PFSK-1 (cell line): Measurements from ENCODE around the gene L3MBTL1.

Experiments used
- POLR2AphosphoS5 ChIP-seq: IDR thresholded peaks from 2 replicates; pipeline ENCODE4 v1.6.1; 2012; ENCODE audit warnings: low read depth, mild to moderate bottlenecking, control low read depth, low read length, moderate library complexity
- SIN3A ChIP-seq: IDR thresholded peaks from 2 replicates; pipeline ENCODE4 v1.6.1; 2012; ENCODE audit warnings: mild to moderate bottlenecking, low read length, moderate library complexity, borderline replicate concordance; ENCODE audit not compliant: insufficient read depth
- TF ChIP-seq, protein P1 (sequence below), 2 experiments: IDR thresholded peaks; 2 replicates each; pipeline versions ENCODE4 v1.6.1 to v1.8.0; 2011 to 2012; ENCODE audit warnings: low read depth in 2 of 2, low read length in 2 of 2, control low read depth in 1 of 2, inconsistent platforms in 1 of 2, mild to moderate bottlenecking in 1 of 2, moderate library complexity in 1 of 2; ENCODE audit not compliant: insufficient read depth in 1 of 2

DNA sequence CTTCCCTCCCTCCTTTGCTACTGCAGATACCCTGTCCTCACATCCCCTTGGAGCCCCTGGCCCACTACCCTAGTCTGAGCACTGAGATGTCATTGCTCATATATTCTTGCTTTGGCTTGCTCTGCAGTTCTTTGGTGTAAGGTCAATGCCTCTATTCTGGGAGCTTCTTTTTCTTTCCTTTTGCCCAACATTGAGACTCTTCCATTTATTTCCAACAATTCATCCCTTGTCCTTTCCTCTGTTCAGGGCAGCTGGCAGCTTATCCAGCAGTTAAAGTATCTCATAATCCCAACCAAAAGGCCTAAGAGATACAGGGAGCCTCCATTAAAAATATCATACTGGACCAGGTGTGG is 23.6 kb downstream of the L3MBTL1 start:
- TF ChIP-seq, protein P1, sequence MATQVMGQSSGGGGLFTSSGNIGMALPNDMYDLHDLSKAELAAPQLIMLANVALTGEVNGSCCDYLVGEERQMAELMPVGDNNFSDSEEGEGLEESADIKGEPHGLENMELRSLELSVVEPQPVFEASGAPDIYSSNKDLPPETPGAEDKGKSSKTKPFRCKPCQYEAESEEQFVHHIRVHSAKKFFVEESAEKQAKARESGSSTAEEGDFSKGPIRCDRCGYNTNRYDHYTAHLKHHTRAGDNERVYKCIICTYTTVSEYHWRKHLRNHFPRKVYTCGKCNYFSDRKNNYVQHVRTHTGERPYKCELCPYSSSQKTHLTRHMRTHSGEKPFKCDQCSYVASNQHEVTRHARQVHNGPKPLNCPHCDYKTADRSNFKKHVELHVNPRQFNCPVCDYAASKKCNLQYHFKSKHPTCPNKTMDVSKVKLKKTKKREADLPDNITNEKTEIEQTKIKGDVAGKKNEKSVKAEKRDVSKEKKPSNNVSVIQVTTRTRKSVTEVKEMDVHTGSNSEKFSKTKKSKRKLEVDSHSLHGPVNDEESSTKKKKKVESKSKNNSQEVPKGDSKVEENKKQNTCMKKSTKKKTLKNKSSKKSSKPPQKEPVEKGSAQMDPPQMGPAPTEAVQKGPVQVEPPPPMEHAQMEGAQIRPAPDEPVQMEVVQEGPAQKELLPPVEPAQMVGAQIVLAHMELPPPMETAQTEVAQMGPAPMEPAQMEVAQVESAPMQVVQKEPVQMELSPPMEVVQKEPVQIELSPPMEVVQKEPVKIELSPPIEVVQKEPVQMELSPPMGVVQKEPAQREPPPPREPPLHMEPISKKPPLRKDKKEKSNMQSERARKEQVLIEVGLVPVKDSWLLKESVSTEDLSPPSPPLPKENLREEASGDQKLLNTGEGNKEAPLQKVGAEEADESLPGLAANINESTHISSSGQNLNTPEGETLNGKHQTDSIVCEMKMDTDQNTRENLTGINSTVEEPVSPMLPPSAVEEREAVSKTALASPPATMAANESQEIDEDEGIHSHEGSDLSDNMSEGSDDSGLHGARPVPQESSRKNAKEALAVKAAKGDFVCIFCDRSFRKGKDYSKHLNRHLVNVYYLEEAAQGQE (IDR thresholded peaks at IDR 0.05; ENCODE audit: insufficient read depth in 1 of 2, low read depth in 2 of 2, low read length in 2 of 2) = no peak
- TF ChIP-seq POLR2AphosphoS5 (no peak), SIN3A (no peak)
